NCI-H1417 treated with DMSO at 0.1 percent for 48 hours (cell line): ENCODE data around the gene GOLGA2.

Experiments
- DNase-seq: peaks from one replicate; lab custom pipeline; 2025; lab: John Stamatoyannopoulos, UW

The GOLGA2 gene

DNA sequence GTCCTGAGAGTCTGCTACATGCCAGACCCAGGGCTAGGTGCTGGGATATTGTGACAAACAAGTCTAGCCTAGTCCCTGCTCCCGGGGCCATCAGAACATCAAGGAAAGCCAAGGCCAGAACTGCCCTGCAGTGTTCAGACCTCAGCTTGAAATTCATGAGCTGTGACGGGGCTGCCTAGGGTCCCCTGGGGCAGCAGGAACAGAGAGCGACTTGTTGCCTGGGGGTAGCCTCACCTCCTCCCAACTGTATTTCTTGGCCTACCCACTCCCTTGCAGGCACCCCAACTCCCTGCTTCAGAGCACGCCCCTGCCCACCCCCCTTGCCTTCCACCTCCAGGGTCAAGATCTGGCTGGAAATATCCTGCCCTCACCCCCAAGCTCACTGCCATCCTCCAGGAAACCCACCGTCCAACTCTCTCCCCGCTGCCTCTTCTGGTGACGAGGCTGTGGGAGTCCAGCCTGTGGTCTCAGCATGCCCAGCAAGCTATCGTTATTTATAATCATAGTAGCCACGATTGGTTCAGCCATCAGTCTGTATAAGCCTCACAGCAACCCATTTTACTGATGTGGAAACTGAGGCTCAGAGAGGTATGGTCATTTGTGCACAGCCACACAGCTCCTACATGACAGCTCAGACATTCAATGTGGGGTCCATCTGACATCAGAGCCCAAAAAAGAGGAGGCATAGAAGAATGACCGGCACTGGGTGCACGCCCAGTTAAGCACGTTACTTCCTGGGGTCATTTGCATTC is 61.9 kb downstream of the GOLGA2 start:
- no peak for DNase-seq

DNA sequence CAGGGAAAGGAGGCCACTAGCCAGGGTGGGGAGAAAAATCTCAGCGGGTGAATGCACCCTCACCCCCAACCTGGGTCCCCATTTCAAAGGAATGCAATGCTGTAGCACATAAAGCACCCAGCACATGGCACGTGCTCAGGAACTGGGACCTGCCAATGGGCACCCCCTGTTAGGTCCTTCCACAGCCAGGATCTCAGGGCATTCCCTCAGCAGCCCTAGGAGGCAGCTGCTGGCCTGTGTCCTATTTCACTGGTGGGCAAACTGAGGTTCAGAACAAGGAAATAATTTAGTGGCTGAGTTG is 63.9 kb downstream of the GOLGA2 start:
- no peak for DNase-seq

DNA sequence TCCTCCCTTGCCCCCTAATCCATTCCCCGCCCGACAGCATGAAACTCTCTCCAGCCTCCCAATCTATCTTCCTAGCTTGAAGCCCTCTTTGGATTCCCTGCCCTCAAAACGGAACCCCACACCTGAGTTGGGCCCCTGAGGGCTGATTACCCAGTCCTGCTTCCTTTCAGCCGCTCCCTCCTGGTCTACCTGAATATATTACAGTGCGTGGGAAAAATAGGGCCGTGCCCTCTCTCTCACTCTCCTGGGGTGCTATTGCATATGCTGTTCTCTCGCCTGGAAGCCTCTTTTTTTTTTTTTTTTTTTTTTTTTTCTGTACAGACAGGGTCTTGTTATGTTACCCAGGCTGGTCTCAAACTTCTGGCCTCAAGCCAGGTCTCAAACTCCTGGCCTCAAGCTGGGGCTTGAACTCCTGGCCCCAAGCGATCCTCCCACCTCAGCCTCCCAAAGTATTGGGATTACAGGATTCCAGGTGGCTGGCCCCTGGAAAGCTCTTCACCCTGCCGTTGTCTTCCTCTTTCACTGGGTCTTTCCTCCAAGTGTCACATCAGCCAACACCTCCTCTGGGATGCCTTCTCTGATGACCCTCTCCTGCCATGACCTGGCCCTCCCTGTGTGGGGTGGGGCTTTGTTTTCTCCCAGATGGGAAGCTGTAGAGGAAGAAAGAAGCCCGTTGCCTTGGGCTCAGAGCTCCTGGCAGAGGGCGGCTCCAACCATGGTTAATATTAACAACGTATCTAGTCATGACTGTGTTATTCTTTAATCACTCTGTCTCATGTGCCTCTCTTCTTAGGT is 64.4 kb downstream of the GOLGA2 start:
- no peak for DNase-seq

DNA sequence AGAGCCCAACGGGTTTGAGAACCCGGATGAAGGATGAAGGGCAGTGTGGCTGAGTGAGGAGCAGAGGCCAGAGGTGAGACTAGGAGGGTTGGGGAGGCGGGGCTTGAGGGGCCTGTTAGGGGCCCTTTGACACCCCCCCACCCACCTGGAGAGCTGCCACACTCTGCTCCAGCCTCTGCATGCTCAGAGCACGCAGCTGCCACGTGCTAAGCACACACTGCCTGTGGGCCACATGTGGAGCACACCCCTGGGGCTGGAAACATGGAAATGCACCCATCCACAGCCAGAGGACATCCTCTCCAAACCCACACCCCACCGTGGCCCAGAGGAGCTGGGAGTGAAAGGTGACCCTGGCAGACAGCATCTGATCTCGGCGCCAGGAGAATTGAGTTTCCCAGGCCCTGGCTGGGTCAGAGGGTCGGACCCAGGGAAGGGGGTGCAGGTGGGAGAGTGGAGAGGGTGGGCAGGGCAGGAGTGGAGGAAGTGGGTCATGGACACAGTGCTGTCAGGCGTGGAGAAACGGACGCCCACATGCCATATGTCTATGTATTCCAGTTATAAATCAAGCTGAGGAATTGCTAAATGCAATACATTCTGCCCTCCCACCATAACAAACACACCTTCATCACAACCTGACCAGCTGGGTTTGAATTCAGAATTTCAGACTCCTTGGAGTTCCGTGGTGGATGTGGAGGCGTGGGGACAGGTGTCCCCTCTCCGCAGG is 66.7 kb downstream of the GOLGA2 start:
- DNase-seq = no peak

DNA sequence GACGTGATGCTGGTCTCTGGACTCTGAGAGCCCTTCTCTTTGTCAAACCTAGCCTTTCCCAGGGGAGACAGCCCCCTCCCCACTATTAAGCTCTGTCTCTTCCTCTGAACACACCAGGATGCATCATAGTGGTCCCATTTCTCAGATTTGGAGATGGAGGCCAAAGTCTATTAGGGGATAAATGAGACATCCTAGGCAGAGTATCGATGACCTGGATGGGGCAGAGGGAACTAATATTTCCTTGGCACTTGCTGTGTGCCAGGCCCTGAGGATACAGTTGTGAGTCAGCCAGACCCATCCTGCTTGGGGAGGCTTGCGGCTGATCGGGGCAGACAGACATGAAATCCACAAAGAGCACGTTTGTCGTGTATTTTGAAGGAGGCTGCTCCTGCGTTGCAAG is 67.4 kb downstream of the GOLGA2 start:
- no peak for DNase-seq

DNA sequence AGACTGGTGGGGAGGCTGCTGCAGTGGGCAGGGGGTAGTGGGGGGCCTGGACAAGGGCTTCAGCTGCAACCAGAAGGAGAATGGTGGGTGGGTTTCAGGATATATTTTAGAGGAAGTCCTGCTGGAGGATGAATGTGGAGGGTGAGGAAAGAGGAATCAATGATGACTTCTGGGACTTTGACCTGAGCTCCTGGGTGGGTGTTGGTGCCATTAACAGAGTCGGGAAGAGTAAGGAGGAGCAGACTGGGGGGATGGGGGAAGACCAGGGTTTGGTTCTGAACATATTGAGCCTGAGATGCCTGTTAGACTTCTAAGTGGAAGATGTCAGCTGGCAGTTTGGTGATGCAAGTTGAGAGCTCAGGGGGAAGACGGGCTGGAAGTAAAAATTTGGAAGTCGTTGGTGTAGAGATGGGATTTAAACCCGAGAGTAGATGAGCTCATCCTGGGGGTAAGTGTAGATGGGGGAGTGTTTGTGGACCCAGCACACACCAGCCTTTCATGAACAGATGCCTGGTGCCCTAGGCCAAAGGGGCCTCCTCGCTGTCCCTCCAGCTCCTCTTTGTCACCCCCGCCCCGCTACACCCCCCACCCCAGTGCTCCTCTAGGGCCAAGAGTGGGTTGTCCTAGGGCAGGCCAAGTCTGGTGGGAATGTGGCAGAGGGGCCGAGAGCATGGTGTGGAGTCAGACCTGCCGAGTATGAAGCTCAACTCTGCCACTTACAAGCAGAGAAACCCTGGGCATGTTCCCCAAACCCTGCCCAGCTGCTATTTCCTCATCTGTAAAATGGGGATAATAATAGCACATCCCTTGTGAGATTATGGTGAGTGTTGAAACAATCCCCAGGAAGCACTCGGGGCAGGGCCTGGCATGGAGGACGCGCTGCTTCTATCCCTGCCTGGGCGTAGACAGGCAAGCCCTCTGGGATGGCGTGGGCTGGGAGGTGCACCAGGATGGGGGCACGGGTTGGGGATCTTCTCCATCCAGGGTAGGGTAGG is 68.6 kb downstream of the GOLGA2 start:
- no peak for DNase-seq

DNA sequence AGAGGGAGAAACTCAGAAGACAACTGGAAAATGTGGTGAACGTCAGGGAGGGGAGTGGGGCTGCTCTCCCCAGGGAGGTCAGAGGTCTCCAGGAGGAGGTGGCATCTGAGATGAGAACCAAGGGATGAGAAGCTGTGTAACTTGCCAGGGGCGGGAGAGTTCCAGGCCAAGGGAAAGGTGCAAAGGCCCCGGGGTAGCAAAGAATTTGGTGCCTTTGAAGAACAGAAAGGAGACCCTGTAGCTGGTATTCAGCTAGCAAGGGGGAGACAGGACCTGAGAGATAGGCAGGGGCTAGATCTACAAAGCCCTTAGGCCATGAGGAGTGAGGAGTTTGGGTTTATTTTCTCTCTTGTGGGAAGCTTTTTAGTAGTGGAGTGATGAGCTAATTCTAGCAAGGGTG is 69.3 kb downstream of the GOLGA2 start:
- DNase-seq = no peak
